NCI-H774 (cell line): ENCODE measurements around the gene OMG.
"Not testable (repeated sequence)": the region's sequence is repeated elsewhere in the genome, so short reads cannot be mapped to it uniquely, and the experiment has no call there.

Experiments
- DNase-seq: peaks from one replicate; lab custom pipeline; 2025; lab: John Stamatoyannopoulos, UW

The OMG gene, protein sequence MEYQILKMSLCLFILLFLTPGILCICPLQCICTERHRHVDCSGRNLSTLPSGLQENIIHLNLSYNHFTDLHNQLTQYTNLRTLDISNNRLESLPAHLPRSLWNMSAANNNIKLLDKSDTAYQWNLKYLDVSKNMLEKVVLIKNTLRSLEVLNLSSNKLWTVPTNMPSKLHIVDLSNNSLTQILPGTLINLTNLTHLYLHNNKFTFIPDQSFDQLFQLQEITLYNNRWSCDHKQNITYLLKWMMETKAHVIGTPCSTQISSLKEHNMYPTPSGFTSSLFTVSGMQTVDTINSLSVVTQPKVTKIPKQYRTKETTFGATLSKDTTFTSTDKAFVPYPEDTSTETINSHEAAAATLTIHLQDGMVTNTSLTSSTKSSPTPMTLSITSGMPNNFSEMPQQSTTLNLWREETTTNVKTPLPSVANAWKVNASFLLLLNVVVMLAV

DNA sequence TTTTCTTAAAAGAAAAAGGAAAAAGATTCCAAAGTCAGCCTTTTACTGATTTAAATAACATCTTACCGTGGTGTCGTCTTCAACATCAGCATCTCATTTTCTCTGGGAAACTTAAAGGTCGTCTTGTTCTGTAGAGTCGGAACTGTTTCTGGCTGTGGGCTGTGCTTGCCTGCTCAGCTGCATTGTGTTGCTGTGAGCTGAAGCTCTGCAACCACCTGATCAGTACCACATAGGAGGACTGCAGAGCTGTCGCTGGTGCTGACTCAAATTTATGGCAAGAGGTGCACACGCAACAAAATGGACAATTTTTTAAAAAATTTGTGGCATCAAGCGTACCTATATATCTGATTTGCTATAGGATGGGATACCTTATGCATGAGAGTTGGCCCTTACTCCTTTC, at the start of gene OMG:
Gene OMG (minus strand): TSS at position 150 of the 400 bp plus-strand sequence. CDS start 908 bp downstream, outside the sequence.
- DNase-seq = no peak

DNA sequence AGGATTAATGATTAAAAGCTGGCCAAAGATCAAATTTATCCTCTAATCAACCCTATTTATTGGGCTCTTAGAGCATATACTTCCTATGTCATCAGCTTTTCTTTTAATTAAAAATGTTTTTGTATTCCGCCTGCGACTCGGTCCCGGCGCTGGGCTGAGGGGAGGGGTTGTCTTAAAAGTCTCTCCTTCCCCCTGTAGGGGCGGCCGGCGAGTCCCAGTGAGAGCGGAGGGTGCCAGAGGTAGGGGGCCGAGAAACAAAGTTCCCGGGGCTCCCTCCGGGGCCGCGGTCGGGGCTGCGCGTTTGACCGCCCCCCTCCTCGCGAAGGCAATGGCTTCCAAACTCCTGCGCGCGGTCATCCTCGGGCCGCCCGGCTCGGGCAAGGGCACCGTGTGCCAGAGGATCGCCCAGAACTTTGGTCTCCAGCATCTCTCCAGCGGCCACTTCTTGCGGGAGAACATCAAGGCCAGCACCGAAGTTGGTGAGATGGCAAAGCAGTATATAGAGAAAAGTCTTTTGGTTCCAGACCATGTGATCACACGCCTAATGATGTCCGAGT, 48.2 kb upstream of the OMG start:
- DNase-seq = not testable (repeated sequence)

DNA sequence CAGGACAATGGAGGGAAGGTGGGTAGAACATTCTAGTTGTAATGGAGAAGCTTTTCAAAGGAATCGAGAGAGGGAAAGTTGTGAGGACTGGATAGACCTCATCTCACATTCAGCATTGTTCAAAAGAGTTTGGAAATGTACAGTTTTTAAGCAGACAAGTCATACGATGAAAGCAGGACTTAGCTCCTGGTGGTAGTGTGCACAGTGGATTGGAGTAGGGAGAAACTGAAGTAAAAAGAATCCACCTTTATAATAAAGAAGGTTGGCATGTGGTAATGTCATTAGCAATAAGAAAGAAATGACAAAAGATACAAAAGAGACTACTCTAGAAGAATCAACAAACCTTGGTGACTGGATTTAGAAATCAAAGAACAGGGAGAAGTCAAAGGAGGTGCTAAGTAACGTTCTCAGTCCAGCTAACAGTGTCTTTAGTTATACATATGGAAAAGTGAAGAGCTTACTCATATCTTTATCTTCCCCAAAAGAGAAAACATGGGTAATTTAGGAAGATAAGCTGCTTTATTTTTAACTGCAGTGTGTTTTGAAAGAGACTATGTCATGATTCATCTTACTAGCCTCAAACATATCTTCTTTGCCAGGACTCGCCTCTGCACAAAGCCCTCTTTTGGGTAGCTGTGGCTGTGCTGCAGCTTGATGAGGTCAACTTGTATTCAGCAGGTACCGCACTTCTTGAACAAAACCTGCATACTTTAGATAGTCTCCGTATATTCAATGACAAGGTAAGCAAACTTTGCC, 43.0 kb upstream of the OMG start:
- no peak for DNase-seq

DNA sequence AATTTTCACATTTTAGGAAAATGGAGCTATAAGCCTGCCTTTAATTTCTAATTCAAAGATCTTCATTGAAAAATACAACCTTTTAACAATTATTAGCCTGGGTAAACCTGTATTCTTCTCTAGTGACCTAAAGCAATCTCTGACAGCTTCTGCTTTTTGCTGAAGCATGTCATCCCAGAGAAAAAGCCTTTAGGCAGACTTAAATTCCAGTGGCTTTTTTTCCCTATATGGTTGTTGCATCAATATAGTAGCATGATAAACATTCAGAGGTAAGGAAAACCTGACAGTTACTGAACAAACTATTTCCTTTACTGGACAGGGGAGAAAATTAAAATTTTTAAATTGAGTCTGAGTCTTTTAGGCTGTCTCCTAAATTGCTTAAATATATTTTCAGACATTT, 32.2 kb upstream of the OMG start:
- DNase-seq = no peak

DNA sequence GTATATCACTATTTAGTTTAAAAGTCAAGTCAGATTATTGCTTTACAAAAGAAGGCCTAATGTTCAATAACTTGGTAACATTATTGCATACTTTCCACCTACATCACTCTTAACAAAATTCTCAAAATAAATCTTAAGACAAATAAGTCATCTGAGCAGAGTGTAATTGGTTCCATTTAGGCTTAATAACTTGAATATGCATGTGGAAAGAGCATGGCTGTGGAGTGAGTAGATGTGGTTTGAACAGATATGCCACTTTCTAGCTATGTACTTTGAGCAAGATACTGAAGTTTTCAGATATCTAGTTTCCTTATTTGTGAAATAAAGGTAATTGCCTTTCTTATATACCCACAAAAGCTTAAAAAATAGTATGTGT, 31.1 kb upstream of the OMG start:
- no peak for DNase-seq

DNA sequence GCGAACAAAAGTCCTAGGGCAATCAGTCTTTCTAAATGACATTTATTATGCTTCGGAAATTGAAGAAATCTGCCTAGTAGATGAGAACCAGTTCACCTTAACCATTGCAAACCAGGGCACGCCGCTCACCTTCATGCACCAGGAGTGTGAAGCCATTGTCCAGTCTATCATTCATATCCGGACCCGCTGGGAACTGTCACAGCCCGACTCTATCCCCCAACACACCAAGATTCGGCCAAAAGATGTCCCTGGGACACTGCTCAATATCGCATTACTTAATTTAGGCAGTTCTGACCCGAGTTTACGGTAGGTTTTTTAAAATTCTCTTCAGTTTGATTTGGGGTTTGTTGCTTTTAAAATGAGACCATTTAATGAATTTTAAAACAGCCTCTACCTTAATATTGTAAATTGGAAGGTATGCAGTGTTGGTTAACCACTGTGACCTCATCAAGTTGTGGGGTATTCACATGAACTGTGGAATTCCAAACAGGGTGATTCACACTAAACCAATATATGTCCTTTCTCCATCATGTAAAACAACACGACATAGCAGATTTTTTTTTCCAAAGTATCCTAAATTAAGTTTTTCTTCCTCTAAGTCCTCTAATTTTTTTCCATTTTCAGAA, 30.6 kb upstream of the OMG start:
- no peak for DNase-seq

DNA sequence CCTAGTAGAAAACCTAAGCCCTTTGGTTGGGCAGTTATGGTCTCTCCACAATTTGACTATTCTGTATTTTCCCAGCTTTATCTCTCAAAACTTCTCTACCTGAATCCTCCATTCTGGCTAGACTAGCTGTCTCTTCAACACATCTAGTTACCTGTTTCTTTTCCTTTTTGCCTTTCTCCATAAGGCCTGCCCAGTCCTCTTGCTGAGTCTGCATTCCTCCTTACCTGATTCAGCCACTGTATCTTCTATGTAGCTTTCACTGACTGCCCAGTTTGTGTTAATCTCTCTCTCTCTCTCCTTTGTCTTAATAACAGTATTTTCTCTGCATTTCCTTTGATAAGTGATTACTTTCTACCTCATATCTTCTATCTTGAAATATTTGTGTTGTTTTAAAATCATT, 26.5 kb upstream of the OMG start:
- DNase-seq = no peak

DNA sequence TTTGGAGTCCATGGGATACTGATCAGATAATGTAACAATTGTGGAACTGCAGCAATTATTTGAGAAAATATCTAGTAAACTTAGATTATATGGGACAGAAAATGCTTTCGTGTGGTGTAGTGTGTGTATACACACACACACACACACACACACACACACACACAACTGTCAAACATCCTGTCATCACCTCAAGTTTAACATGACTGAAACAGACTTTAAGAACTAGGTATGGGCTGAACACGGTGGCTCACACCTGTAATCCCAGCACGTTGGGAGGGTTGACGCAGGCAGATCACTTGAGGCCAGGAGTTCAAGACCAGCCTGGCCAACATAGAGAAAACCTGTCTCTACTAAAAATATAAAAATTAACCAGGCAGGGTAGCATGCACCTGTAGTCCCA, 24.9 kb upstream of the OMG start:
- DNase-seq = no peak

DNA sequence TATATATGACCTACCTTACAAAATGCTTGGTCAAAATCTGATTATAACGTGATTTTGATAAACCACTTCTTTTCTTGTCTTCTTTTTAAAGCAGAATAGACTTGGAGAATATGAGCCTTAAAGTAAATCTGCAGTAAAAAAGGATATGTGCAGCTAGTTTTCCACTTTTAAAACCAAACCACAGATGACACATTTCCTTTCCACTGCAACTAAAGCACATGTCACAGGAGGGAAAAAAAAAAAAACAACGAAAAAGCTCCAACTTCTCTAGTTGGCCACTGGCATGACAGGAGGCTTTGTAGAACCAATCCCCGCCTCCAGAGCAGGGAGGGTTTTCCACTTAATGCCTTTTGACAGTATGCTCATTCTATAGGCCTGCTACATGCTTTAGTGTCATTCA, 24.4 kb upstream of the OMG start, which contains the start of gene EVI2A:
Gene EVI2A (minus strand): TSS at position 142 of the 400 bp plus-strand sequence. CDS start 2,609 bp downstream, outside the sequence.
- no peak for DNase-seq

DNA sequence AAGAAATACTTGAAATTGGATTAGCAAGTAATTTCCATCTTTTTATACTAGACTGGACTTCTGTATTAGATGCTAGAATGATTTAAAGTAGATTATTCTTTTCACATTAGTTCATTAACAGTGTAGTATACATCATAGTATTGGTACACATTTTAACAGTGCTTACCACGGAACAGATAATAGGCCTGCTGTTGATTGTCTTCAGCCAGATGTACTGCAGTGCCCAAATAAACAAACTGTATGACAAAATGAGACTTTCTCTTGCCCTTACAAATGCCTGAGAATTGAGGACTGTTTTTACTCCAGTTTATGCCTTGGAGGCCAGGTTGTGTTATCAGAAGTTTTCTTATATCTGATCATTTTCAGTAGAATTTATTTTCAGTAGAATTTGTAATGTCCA, 23.8 kb upstream of the OMG start:
- DNase-seq = no peak

DNA sequence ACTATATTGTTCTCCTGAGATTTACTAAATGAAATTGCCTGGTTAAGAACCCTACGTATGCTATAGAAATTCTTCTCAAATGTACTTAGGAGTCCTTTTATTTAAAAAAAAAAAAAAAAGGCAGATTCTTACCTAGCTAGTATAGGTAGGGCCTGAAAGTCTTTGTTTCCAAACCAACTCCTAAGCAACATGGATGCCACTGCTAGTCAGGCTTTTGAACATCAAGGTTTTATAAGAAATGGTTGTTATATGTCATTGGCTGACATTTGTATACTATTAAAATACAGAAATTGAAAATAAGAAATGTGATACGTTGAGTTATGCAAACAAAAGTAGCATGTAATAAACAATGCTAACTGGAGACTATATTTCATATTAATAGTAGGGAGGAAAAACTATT, 23.2 kb upstream of the OMG start:
- DNase-seq = no peak

DNA sequence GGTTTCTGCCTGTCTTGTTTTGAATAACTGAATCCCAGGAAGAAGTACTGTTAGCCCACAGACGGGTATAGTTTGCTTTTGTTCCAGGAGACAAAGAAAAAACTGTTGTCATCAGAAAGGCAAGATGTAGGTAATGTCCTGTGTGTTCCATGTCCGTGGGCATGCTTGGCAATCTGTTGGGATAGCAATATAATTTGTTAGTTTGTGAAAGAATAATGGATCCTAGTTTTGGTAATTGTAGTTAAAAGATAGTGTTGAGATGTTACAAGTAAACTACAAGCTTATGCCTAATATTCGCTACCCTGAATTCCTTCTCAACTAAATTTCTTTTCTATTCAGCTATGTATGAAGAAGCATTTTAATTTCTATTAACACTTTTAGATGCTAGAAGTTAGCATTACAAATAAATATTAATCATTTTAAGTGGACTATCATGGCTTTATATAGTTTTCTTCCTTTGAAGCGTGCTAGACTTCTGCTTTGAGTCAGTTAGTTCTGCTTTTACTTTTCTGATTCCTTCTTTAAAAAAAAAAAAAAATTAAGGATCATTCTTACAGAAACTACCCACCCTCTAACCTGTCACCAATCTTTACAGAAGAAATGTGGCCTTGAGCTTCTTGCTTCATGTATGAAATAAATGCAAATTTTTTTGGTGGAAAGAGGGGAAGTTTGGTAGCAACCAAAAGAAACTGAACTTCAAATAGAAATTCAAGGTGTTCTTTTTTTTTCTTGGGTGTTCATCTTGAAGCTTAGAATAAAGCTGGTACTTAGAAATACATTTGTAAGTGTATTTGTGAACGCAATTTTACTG, 22.0 kb upstream of the OMG start:
- no peak for DNase-seq

DNA sequence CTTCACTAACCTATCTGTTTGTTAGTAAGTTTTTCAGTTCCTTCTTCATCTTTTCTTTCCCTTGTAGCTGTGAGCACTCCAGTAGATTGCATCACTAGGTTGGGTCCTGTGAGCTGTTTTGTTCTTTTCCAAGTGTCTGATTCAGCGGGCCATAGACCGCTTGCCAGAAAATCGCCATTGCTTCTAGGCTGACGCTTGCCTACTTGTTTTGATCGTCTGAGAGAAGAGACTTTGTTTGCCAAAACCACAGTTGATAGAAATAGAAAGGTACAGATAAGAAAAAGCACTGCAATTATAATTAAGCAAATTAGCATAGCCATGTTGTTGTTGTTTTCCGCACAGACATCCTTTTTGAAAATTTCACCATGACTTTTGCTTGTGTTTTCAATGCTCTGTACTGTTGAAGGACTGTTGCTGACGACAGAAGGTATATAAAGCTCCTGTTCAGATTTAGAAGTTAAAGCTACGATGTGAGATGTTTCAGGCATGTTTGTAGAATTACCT, 21.3 kb upstream of the OMG start:
- no peak for DNase-seq

DNA sequence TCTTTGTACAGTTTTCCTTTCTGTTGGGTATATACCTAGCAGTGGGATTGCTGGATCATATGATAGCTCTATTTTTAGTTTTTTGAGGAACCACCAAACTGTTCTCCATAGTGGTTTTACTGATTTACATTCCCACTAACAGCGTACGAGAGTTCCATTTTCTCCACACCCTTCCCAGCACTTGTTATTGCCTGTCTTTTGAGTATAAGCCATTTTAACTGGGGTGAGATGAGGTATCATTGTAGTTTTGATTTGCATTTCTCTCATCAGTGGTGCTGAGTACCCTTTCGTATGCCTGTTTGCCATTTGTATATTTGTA, 17.7 kb upstream of the OMG start:
- no peak for DNase-seq

DNA sequence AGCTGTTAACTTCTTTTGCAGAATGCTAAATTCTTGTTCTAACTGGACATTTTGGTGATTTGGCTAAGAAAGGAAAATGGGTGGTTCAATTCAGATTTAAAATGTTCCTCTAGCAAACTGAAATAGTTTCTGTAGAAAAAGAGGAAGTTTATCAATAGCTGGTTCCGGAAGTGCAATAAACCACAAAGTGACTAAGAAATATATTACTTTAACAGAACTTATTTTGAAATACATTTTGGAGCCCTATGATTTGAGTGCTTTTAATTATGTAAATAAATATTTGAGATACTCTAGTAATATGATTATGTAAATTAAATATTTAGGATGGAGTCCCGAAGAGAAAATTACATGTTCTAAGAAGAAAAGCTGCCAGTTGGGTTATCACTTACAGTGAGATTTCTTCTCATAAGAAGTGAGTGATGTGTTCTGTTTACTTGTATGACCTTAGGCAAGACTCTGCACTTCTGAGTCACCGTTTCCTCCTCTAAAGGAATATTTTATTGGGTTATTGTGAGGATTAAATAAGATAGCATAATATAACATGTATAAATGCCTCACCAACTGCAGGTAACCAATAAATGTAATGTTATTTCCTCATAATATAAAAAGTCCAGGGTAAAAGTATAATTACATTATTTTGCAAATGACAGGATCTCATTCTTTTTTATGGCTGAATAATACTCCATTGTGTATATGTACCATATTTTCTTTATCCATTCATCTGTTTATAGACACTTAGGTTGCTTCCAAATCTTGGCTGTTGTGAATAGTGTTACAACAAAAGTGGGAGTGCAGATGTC, 17.1 kb upstream of the OMG start, which contains the start of gene EVI2B:
Gene EVI2B (minus strand): TSS at position 73 of the 800 bp plus-strand sequence. CDS start 8,445 bp downstream, outside the sequence.
- no peak for DNase-seq

DNA sequence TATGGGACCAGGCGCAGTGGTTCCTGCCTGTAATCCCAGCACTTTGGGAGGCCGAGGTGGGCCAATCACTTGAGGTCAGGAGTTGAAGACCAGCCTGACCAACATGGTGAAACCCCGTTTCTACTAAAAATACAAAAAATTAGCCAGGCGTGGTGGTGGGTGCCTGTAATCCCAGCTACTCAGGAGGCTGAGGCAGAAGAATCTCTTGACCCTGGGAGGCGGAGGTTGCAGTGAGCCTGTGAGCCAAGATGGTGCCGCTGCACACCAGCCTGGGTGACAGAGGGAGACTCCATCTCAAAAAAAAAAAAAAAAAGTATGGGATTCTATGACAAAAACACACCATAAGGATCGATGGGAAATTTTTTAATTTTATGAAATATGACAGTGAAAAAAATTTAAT, 15.2 kb upstream of the OMG start:
- not testable (repeated sequence) for DNase-seq

DNA sequence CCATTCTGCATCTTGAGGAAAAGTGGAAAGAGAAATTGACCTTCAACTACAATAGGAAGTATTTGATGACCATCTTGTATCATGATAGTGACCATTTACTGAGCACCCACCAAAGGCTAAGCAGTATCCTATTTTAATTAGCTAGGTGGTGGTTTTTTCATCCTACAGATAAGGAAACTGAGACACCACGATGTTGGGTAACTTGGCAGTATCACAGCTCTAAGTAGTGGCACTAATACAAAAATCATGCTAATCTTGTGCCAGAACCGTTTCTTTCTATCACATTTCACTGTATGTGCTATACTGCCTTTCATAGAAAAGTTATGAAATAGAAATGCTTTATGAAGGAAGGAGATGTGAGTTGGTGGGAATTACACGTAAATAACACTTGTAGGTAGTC, 14.5 kb upstream of the OMG start:
- DNase-seq = no peak

DNA sequence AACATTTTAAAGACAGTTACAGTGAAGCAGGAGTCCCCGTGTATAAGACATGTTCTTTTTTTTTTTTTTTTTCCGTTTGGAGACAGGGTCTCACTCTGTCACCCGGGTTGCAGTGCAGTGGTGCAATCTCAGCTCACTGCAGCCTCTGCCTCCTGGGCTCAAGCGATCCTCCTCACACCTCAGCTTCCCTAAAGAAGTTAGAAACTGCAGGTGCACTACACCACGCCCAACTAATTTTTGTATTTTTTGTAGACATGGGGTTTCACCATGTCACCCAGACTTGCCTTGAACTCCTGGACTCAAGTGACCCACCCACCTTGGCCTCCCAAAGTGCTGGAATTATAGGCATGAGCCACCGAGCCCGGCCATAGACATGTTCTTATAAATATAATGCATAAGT, 13.8 kb upstream of the OMG start:
- DNase-seq = no peak

DNA sequence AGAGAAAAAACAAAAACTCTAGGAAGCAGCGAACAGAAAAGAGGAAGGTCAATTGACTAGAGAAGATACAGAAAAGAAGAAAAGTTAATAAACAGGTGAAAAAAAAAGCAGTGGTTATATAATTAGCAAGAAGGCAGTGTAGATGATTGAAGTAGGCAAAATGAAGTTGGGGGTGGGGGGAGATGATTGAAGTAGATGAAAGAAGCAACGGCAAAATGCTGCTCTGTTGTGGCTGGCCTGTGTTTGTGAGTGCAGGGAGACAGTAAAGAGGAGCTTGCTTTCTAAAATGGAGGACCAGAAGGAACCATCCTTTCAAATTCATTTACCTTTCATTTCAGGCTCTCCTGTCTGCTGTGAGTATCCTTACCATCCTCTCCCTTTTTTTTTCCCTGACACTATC, 13.2 kb upstream of the OMG start:
- no peak for DNase-seq

DNA sequence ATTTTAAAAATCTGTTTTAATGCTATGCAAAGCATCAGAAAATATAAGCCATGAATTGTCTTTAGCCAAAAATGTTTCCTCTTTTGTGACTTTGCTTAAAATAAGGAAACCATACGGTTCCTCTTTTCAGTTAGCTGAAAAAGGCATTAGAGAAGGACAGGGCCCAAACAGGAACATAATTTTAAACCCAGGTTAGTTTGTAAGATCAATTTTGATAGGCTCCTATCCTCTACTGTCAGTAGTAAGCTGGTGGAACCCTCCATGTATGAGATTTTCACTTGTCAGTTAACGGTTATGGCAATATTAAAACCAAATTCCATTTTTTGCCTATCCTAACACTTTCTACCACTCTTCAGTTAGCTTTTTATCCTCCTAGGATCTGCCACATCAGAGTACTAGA, 12.5 kb upstream of the OMG start:
- no peak for DNase-seq
